GM19468 (cell line): ENCODE data around the gene TMUB1.
A peak's percentile ranks its signal among the peaks of the same experiment; 100 is the strongest.

ENCODE experiments used
- ATAC-seq: cut with Tn5 transposase; IDR thresholded peaks from one replicate; pipeline ENCODE4 v1.9.1; 2021; ENCODE audit warnings: mild to moderate bottlenecking, moderate library complexity, moderate number of reproducible peaks; ENCODE audit not compliant: unreplicated experiment; ENCODE audit errors: extremely low read depth

Gene TMUB1

DNA sequence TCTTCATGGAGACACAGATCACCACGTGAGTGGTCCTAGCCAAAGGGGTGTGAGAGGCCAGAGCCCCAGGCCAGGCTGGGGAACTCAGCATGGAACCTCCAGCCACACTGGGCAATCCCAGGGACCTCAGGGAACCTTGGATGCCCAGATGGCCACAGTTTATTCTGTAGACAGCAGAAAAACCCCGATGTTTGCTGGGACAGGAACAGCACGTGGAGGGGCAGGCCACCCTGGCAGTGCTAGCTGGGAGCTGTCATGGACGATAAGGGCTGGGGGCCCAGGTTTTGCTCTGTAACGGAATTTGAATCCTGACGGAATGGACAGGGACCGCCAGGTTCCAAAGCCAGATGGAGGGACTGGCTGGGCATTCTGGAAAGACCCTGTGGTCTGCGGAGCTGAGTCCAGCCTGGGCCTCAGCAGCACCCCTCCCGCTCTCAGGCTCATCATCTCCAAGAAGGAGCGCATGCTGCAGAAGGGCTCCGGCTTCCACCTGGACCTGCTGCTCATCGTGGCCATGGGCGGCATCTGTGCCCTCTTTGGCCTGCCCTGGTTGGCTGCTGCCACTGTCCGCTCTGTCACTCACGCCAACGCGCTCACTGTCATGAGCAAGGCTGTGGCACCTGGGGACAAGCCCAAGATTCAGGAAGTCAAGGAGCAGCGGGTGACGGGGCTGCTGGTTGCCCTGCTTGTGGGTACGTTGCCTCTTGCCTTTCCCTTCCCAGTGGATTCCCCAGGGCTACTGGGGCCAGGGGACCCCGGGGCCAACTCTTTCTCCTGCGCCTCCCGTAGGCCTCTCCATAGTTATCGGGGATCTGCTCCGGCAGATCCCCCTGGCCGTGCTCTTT is 8.3 kb downstream of the TMUB1 start:
- no peak for ATAC-seq

DNA sequence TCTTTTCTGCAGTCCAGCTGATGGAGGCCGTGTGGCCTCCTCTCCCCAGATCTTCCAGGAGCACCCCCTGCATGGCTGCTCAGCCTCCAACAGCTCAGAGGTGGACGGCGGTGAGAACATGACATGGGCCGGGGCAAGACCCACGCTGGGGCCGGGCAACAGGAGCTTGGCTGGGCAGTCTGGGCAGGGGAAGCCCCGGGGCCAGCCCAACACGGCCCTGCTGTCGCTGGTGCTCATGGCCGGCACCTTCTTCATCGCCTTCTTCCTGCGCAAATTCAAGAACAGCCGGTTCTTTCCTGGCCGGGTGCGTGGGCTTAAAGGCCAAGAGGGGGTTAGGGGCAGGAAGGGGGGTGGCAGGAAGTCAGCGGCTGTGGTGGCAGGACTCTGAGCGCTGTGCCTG is 9.3 kb downstream of the TMUB1 start:
- no peak for ATAC-seq

DNA sequence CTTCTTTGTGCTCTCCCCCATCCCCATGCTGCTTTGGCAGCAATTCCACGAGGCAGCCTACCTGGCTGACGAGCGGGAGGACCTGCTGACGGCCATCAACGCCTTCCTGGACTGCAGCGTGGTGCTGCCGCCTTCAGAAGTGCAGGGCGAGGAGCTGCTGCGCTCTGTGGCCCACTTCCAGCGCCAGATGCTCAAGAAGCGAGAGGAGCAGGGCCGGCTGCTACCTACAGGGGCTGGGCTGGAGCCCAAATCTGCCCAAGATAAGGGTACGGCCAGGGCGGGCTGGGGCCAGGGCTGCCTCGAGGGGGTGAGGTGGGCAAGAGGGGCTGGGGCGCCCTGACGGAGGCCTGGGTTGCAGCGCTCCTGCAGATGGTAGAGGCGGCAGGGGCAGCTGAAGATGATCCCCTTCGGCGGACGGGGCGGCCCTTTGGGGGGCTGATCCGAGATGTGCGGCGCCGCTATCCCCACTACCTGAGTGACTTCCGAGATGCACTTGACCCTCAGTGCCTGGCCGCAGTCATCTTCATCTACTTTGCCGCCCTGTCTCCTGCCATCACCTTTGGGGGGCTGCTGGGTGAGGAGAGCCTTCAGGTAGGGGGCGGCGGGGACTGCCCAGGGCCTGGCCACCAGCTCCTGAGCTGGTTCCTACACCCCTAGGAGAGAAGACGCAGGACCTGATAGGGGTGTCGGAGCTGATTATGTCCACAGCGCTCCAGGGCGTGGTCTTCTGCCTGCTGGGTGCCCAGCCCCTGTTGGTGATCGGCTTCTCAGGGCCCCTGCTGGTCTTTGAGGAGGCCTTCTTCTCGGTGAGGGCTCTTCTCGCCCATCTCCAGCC is 12.0 kb downstream of the TMUB1 start:
- ATAC-seq: no peak

- no peak for ATAC-seq
These were observed 12.7 kb downstream of the TMUB1 start for GRCh38 chr7:151070574-151070960.

- no peak for ATAC-seq
These were observed 13.3 kb downstream of the TMUB1 start for GRCh38 chr7:151069841-151070573.

DNA sequence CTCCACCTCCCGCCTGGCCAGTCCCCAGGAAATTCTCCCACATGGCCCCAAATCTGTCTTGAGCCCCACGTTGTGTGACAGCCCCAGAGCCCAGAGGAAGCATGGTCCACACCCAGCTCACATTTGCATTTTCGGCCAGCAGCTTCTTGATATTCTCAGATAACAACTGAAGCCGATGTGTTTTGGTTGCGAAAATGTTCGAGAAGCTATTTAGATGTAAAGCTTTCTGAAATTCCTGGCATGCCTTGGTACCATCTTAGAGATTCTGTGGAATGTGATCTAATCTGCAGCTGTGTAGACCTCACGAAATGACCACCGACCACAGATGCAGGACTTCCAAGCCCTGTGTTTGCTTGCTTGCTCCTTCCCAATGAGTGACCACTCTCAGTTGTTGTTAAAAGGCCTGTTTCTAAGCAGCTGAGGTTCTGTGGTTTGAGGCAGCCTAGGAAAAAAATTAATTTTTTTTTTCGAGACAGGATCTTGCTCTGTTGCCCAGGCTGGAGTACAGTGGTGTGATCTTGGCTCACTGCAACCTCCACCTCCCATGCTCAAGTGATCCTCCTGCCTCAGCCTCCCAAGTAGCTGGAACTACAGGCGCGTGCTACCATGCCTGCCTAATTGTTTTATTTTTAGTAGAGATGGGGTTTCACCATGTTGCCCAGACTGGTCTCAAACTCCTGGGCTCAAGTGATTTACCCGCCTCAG is 15.1 kb downstream of the TMUB1 start:
- ATAC-seq: no peak

GRCh38 chr7:151066273-151066974 is 16.9 kb downstream of the TMUB1 start:
- ATAC-seq: no peak

- no peak for ATAC-seq
These were observed 17.8 kb downstream of the TMUB1 start for GRCh38 chr7:151065516-151065915.

DNA sequence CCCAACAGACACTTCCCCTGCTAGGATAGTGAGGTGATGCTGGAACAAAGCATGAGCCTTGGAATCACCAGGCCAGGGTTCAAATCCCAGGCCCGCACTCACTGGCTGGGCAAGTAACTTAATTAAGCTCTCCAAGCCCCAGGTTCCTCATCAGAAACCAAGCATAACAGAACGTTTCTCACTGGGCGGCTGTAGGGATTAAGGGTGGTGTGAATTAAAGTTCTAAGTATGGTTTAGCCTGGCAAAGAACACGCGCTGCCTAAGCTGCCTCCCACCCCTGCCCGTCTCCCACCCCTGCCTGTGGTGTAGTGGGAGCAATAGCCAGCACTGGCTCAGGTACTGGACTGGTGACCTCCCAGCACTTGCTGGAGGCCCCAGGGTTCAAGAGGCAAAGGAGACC is 18.3 kb downstream of the TMUB1 start:
- ATAC-seq: no peak

DNA sequence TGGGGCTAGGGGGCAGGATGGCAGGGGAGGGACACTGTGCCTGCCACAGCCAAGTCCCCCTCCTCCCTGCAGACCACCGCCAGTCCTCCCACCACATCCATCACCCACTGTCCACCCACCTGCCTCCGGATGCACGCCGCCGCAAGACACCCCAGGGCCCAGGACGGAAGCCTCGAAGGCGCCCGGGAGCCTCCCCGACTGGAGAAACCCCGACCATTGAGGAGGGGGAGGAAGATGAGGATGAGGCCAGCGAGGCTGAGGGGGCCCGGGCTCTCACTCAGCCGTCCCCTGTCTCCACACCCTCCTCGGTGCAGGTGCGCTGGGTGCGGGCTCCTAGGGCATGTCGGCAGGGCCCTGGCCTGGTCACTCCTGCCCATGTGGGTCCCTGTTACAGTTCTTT is 18.8 kb downstream of the TMUB1 start:
- ATAC-seq: no peak

DNA sequence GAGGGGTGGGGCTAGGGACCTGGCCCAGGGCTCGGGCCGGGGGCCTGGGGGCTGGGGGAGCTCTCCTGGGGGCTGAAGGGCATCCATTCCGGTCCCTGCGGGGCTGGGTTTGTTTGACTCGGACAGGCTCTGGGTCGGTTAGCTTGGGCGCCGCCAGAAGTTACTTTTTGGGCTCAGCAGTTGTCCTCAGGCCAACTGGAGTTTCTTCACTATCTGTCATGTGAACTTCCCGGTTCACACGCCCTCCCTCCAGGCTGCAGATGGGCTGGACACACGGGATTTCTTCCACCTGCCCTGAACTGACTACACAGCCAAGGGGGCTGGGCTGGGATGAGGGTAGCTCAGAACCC is 20.1 kb downstream of the TMUB1 start:
- ATAC-seq: no peak

DNA sequence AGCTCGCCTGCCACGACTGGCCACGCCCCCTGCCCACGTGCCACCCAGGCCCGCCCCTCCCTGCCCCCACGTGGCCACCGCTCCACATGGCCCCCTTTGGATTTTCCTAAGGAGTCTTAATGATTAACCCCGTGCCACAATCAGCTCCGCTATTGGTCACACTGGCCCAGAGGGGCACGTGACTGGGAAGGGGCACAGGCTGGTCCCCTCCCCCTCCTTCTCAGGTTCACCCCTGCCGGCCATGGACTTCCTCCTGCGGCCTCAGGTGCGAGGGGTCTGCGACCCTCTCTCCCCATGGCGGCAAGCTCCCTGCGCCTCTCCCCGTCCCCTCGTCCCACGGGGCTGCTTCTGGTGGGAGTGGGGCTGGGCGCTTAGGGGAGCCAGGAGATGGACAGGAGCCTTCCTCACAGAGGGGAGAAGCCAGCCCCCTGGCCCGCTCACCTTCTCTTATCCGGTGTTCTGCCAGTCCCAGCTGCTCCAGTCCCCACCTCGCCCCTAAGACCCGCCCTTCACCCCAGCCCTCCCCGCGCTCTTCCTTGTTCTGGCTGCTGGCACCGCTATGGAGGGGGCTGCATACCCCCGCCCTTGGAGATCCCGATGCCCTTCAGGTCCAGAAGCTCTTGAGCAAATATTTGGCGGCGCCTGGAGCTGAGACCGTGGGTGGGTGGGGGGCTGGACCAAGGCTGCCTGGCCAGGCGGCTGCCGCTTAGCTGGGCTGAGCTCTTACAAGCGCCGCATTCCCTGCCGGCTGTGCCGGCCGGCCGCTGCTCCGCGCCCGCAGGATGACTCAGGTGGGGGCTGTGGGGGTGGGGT is 20.7 kb downstream of the TMUB1 start:
- no peak for ATAC-seq

GRCh38 chr7:151062111-151062398 is 21.2 kb downstream of the TMUB1 start:
- ATAC-seq: no peak

DNA sequence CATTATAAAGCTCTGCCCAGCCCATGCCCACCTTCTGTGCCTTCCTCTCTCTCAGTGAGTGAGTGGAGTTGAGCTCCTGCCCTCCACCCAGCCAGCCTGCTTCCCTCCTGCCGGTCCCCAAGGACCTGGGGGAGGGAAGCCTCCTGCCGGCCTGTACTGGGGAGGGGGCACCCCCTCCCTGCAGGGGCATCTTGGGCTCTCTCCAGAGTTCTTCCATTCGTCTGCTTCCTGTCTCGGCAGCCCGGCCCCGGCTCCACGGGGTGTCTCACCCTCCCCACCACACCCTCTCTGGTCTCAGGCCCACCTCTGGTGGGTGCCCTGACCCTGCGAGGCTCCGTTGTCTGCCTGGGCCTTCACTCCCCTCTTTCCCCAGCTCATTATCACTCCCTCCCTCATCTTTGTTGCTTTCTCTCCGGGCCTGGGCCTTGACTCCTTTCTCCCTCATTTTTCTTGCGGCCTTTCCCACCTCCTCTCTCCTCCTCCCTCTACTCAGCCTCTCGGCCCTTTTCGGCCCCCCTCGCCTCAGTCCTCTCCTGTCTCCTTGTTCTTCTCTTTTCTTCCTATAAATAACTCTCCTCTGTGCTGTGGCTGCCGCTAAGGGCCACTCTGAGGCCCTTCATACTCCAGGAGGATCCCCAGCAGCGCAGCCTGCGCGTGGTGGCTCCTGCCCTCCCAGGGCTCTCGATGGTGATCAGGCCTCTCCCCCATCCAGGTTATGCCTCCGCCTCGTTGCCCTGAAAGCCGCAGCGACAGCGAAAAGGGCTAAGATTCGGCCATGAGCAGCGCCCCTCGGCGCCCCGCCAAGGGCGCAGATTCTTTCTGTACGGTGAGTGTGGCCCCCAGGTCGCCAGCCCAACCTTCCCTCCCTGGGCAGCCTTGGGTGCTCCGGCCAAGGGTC is 21.8 kb downstream of the TMUB1 start:
- ATAC-seq: no peak

- ATAC-seq: no peak
These were observed 22.7 kb downstream of the TMUB1 start for GRCh38 chr7:151060416-151061212.

DNA sequence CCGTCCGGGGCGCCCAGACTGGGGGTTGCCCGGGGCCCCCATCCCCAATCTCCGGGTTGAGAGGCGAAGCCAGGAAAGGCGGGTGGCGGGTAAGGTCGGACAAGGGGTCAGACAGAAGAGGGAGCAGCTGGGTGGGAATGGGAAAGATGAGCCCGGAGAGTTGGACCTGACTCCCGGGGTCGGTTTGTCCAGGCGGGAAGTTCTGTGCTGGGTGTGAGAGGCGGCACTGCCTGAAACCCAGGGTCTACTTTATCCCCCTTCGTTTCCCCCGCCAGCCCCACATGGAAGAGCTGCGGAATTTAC is 23.2 kb downstream of the TMUB1 start:
- no peak for ATAC-seq

DNA sequence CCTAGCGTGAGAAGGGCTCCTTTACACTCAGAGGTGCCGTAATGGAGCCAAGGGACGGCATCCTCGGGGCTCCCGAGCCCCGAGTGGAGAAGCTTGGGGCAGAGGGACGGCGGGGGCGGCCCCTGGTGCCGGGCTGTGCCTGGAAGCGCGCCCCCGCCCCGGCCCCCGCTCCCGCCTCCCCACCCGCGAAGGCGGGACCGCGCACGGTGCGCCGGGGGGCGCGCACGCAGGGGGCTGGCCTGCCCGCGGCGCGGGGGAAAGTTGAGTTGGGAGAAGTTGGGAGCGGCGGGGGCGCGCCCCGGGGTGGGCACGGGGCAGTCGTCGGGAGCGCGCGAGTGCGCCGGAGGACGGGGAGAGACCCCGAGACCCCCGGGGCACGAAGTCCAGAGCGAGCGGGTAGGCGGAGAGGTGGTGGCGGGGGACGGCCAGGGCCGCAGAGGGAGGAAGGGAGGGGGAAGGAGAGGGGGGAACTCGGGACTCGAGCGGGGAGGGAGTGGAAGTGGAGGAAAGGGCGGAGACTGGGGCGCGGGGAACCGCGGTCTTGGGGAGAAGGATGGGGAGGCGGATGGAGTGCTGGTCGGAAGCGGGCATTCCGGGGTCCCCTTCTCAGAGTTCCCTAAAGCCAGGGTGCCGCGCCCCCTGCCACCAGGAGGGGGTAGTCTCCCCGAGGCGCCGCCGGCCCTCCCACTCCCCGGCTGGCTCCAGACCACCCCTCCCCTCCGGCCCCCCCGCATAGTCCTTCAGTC is 23.8 kb downstream of the TMUB1 start, which contains the start of gene SLC4A2:
Gene SLC4A2, plus strand, starts transcription at position 223 of the 746 bp plus-strand sequence. CDS start 2,399 bp downstream, outside the sequence.
- ATAC-seq: peak; percentile 12
